HepG2 (cell line): Measurements from ENCODE around the gene PIP5K1C. TPM values are rescaled to one million over a fixed set of nuclear protein-coding genes. Genes with fewer than 3 reads are reported as not detected.

ENCODE experiments used
- ATAC-seq: fragments of 200-7000 bp; cut with Tn5 transposase; 3 replicates; pipeline ENCODE4 v1.9.1; 2020; ENCODE audit warnings: mild to moderate bottlenecking, moderate library complexity
- BruUV-seq: library from RNA; stranded (reverse); fragments of 400-500 nt; replicated peaks from 2 replicates; lab custom pipeline; 2021; lab: Mats Ljungman, UMichigan
- CTCF ChIA-PET: fragments of 300-600 bp; formaldehyde crosslinking; extraction: SDS; loops from one replicate; lab custom pipeline; 2021; ENCODE audit warnings: low total read pairs, inconsistent platforms, low intra/inter-chr PET ratio; lab: Yijun Ruan, JAX
- POLR2A ChIA-PET: fragments of 350-600 bp; sonication (Branson Sonifier 250); formaldehyde crosslinking; loops from one replicate; lab custom pipeline; 2020; ENCODE audit warnings: antibody characterized with exemption, inconsistent platforms; lab: Yijun Ruan, JAX
- DNase-seq: peaks from one replicate; pipeline ENCODE4 v3.0.0-alpha.2; 2015; ENCODE audit warnings: low spot score
- FAIRE-seq: peaks from 3 replicates; lab custom pipeline; 2011; peaks lifted over from hg19 to GRCh38; lab: Jason Lieb, UNC
- H2AFZ ChIP-seq: one replicate; pipeline ENCODE4 v1.6.1; 2011; ENCODE audit warnings: low read length, inconsistent platforms
- H3K27ac ChIP-seq: fragments of 300-600 bp; 3 replicates; pipeline ENCODE4 v1.8.0; 2011; ENCODE audit warnings: mixed run types, mild to moderate bottlenecking, mixed read lengths, low read length, inconsistent platforms; ENCODE audit not compliant: insufficient read depth; ENCODE audit errors: extremely low read length
- H3K27me3 ChIP-seq, 2 experiments: fragments of 200-600 bp in 1 of 2; 2 replicates in 1 of 2; 3 replicates in 1 of 2; pipeline versions ENCODE4 v1.6.0 to v1.8.0; 2011; ENCODE audit warnings: low read length in 2 of 2, mild to moderate bottlenecking in 2 of 2, moderate library complexity in 2 of 2, inconsistent platforms in 1 of 2; ENCODE audit not compliant: insufficient read depth in 2 of 2, control insufficient read depth in 1 of 2
- H3K36me3 ChIP-seq, 2 experiments: fragments of 200-600 bp in 1 of 2; replicated peaks in 1 of 2; 2 replicates in 1 of 2; 3 replicates in 1 of 2; pipeline versions ENCODE4 v1.5.1 to v1.8.0; 2011; ENCODE audit warnings: low read length in 2 of 2, inconsistent platforms in 1 of 2; ENCODE audit not compliant: insufficient read depth in 2 of 2, control insufficient read depth in 1 of 2
- H3K4me1 ChIP-seq: 2 replicates; pipeline ENCODE4 v1.5.1; 2012; ENCODE audit warnings: low read length, inconsistent platforms; ENCODE audit not compliant: insufficient read depth
- H3K4me2 ChIP-seq: 2 replicates; pipeline ENCODE4 v1.6.0; 2011; ENCODE audit warnings: low read depth, low read length, inconsistent platforms
- H3K4me3 ChIP-seq, 3 experiments: fragments of 200-600 bp in 1 of 3; sonication (generic), shearing (Covaris generic) in 1 of 3; replicated peaks in 1 of 3; 2 replicates each; pipeline ENCODE4 v1.5.1; 2011 to 2016; ENCODE audit warnings: low read length in 3 of 3, inconsistent platforms in 2 of 3, low read depth in 2 of 3, mild to moderate bottlenecking in 2 of 3, control low read depth in 1 of 3, mixed read lengths in 1 of 3; ENCODE audit not compliant: insufficient read depth in 1 of 3
- H3K79me2 ChIP-seq: one replicate; pipeline ENCODE4 v1.6.1; 2011; ENCODE audit warnings: low read length, inconsistent platforms; ENCODE audit not compliant: insufficient read depth
- H3K9ac ChIP-seq: 2 replicates; pipeline ENCODE4 v1.6.0; 2011; ENCODE audit warnings: mild to moderate bottlenecking, low read depth, low read length, inconsistent platforms; ENCODE audit not compliant: insufficient read depth
- H3K9me3 ChIP-seq: 2 replicates; pipeline ENCODE4 v1.5.1; 2012; ENCODE audit warnings: mild to moderate bottlenecking, low read length
- H4K20me1 ChIP-seq: 2 replicates; pipeline ENCODE4 v1.6.0; 2011; ENCODE audit warnings: inconsistent platforms, mild to moderate bottlenecking, low read length, moderate library complexity; ENCODE audit not compliant: insufficient read depth
- ARID3A ChIP-seq: IDR thresholded peaks from 2 replicates; pipeline ENCODE4 v1.6.1; 2012; ENCODE audit warnings: low read depth, low read length, improper control_type of control experiment
- ISX ChIP-seq: sonication (generic); formaldehyde crosslinking; conservative IDR thresholded peaks from 2 replicates; pipeline ENCODE4 v1.5.0; 2020; ENCODE audit warnings: missing genetic modification reagents
- PRMT3 ChIP-seq: sonication (generic); formaldehyde crosslinking; IDR thresholded peaks from 2 replicates; pipeline ENCODE4 v1.8.1; 2022; ENCODE audit warnings: low read depth, mild to moderate bottlenecking, moderate library complexity, missing genetic modification reagents, borderline replicate concordance
- WGBS: methylation state at CpG from one replicate; pipeline ENCODE4 v1.1.6; 2017; ENCODE audit warnings: low lambda C conversion rate; 5-methylcytosine and 5-hydroxymethylcytosine counted together
- in situ Hi-C: cut with HindIII; loops from 2 replicates; pipeline ENCODE4 v1.10.0; 2017; ENCODE audit warnings: low pct_unique_long_range_greater_than_20kb; ENCODE audit not compliant: extremely low pct_ligation_motif_present
- intact Hi-C: fragments of 100-400 bp; cut with micrococcal nuclease; formaldehyde crosslinking; loops from one replicate; pipeline ENCODE4 v1.10.0; 2022; ENCODE audit not compliant: unreplicated experiment
- polyA plus RNA-seq, 8 experiments: library from polyadenylated mRNA; depleted of rRNA in 3 of 8; stranded (reverse) in 7 of 8; unstranded in 1 of 8; fragments of >200 nt; fragmentation: Illumina TruSeq in 4 of 8; extraction: Trizol in 4 of 8; gene quantifications; 2 replicates each; pipeline versions ENCODE4 v1.2.1 to v1.2.3, GENCODE V29; 2011 to 2016; ENCODE audit warnings: low read depth in 4 of 8, missing spikeins in 1 of 8, mixed read lengths in 1 of 8; ENCODE audit not compliant: insufficient read depth in 1 of 8
- total RNA-seq, 5 experiments: library from RNA; depleted of rRNA; stranded (reverse); fragments of >200 nt; fragmentation: Illumina TruSeq; extraction: Trizol; gene quantifications; 2 replicates each; pipeline ENCODE4 v1.2.3, GENCODE V29; 2016; ENCODE audit warnings: low read depth in 1 of 5
- TF ChIP-seq, protein P1 (sequence below): sonication (generic); formaldehyde crosslinking; IDR thresholded peaks from 2 replicates; pipeline ENCODE4 v1.8.0; 2022; ENCODE audit warnings: low read depth, missing genetic modification reagents

The PIP5K1C gene
- total and polyA plus RNA-seq, 2 of the 13 experiments (the other 11 are each of a cell fraction or from before 2014, with no cell fraction given) = 3.6 to 4.3 TPM

DNA sequence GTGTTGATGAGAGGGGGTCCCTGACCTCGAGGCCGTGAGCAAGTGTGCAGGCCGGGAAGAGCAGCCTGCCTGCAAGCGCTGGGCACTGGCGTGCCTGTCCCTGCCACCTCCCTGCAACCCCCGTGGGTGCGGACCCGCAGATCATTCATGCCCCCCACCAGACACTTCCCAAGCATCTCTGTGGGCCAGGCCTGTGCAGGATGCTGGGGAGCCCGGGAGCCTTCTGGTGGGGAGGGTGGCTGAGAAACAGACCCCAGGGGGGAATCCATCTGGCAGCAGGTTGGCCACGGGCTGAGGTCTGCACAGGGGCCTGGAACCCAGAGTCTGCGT lies 55.2 kb downstream of the PIP5K1C start:
- WGBS = 83% methylated on average over 6 of the region's 11 CpGs
- TF ChIP-seq PRMT3 (CRISPR knock-in tag) (no peak), ISX (CRISPR knock-in tag) (no peak), ARID3A (no peak)
- TF ChIP-seq, protein P1, sequence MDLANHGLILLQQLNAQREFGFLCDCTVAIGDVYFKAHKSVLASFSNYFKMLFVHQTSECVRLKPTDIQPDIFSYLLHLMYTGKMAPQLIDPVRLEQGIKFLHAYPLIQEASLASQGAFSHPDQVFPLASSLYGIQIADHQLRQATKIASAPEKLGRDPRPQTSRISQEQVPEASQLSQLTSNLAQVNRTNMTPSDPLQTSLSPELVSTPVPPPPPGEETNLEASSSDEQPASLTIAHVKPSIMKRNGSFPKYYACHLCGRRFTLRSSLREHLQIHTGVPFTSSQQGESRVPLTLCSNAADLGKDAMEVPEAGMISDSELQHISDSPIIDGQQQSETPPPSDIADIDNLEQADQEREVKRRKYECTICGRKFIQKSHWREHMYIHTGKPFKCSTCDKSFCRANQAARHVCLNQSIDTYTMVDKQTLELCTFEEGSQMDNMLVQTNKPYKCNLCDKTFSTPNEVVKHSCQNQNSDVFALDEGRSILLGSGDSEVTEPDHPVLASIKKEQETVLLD (CRISPR knock-in tag) = no peak
- ATAC-seq (peak; percentile 11; the same call in 2 of the 3 replicates), DNase-seq (no peak), FAIRE-seq (no peak)
- H3K9me3 ChIP-seq = no peaks in the 10 kb centered on the region
- no peaks in the 10 kb centered on the region for H3K4me1 ChIP-seq
- H3K27me3 ChIP-seq = no peaks in the 10 kb centered on the region
- H3K36me3 ChIP-seq = peaks cover 3% of the 10 kb centered on the region in 2 experiments; a peak in 2 of 5 replicates
- no peak overlapping the region for H3K9ac ChIP-seq
- no peak overlapping the region for H3K4me3 ChIP-seq
- H2AFZ ChIP-seq = no peak overlapping the region
- in situ Hi-C loops (no loop called here), intact Hi-C loops (no loop called here)
- ChIA-PET CTCF (no interaction called here), POLR2A (no interaction called here)
- H4K20me1 ChIP-seq = no peaks in the 10 kb centered on the region
- no TSS peak for BruUV-seq
- H3K79me2 ChIP-seq = no peaks in the 10 kb centered on the region
- no peak overlapping the region for H3K27ac ChIP-seq
- H3K4me2 ChIP-seq = no peak overlapping the region
